Activated CD4-positive, alpha-beta T cell treated with anti-CD3 and anti-CD28 coated beads, Interleukin-2, amount 50 U/mL, for 4 hours (primary cell): ENCODE measurements around the gene P4HA1.
"Not testable (repeated sequence)": the region's sequence is repeated elsewhere in the genome, so short reads cannot be mapped to it uniquely, and the experiment has no call there.

ENCODE experiments used
- DNase-seq, 2 experiments: peaks; one replicate each; pipeline ENCODE4 v3.0.0-alpha.2; 2020

Gene P4HA1

DNA sequence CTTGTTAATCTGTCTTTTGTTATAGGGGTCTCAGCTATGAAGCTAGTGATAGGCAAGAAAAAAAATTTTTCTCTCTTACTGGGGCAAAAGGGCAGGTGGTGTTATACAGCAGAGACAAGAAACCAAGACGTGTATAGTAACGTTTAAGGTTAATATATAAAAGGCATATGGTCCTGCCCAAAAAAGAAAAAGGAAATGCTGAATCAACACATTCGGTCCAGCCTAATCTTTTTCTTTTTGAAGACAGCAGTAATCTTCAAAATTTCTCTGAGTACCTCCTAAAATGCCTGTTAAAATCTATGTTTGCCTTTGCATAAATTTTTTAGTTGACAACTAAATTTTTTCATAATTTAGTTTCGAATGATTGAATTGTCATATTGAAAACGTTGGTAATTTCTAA, 54.5 kb downstream of the P4HA1 start:
- no peak for DNase-seq

DNA sequence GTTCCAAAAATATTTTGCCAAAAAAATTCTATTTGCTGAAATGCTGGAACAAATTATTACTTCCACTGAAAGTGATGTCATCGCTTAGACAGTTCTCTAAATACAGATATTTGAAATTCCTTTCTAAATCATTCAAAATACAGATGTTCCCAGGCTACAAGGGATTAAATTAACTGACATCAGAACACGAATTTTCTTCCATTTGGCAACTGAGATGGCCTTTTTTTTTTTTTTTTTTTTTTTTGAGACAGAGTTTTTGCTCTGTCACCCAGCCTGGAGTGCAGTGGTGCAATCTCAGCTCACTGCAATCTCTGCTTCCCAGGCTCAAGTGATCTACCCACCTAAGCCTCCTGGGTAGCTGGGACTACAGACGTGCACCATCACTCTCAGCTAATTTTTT, 57.0 kb downstream of the P4HA1 start:
- DNase-seq, result no peak

DNA sequence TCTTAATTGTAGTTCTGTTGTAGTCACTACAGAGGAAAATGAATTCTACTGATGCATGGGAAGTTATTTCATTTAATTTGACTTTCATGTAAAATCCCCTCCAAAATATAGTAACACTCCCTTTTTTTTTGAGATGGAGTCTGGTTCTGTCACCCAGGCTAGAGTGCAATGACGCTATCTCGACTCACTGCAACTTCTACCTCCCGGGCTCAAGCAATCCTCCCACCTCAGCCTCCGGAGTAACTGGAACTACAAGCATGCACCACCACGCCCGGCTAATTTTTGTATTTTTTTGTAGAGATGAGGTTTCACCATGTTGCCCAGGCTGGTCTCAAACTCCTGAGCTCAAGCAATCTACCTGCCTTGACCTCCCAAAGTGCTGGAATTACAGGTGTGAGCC, 60.4 kb downstream of the P4HA1 start:
- not testable (repeated sequence) for DNase-seq

DNA sequence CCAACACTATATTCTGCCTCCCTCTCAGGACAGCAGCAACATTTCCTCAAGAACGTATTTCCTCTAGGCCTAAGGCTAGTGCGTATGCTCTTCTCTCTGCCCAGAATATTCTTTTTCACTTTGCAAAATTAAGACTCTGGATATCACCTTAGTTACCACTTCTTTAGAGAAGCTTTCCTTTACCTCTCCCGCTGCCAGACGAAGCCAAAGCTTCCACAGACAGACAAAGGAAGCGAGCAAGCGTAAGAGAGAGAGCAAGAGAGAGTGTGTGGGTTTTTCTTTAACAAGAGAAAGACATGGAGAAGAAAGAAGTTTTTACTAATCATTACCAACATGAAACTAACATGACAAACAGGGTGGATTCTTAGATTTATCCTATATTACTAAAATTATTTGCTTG, 64.1 kb downstream of the P4HA1 start:
- no peak for DNase-seq

DNA sequence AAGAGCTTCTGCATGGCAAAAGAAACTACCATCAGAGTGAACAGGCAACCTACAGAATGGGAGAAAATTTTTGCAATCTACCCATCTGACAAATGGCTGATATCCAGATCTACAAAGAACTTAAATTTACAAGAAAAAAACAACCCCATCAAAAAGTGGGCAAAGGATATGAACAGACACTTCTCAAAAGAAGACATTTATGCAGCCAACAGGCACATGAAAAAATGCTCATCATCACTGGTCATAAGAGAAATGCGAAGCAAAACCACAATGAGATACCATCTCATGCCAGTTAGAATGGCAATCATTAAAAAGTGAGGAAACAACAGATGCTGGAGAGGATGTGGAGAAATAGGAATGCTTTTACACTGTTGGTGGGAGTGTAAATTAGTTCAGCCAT, 70.0 kb downstream of the P4HA1 start:
- DNase-seq, result not testable (repeated sequence)

DNA sequence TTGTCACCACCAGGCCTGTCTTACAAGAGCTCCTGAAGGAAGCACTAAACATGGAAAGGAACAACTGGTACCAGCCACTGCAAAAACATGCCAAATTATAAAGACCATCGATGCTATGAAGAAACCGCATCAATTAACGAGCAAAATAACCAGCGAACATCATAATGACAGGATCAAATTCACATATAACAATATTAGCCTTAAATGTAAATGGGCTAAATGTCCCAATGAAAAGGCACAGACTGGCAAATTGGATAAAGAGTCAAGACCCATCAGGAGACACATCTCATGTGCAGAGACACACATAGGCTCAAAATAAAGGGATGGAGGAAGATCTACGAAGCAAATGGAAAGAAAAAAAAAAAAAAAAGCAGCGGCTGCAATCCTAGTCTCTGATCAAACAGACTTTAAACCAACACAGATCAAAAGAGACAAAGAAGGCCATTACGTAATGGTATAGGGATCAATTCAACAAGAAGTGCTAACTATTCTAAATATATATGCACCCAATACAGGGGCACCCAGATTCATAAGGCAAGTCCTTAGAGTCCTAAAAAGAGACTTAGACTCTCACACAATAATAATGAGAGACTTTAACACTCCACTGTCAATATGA, 73.1 kb downstream of the P4HA1 start:
- not testable (repeated sequence) for DNase-seq

DNA sequence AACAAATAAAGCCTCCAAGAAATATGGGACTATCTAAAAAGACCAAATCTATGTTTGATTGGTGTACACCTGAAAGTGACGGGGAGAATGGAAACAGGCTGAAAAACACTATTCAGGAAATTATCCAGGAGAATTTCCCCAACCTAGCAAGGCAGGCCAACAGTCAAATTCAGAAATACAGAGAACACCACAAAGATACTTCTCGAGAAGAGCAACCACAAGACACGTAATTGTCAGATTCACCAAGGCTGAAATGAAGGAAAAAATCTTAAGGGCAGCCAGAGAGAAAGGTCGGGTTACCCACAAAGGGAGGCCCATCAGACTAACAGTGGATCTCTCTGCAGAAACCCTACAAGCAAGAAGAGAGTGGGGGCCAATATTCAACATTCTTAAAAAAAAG, 73.7 kb downstream of the P4HA1 start:
- not testable (repeated sequence) for DNase-seq

DNA sequence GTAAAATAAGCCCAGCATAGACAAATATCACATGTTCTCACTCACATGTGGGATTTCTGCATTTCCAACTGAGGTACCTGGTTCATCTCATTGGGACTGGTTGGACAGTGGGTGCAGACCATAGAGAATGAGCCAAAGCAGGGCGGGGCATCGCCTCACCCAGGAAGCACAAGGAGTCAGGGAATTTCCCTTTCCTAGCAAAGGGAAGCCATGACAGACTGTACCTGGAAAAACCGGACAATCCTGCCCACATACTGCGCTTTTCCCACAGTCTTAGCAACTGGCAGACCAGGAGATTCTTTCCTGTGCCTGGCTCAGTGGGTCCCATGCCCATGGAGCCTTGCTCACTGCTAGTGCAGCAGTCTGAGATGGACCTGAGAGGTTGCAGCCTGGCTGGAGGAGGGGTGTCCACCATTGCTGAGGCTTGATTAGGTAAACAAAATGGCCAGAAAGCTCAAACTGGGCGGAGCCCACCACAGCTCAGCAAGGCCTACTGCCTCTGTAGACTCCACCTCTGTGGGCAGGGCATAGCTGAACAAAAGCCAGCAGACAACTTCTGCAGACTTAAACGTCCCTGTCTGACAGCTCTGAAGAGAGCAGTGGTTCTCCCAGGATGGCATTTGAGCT, 75.0 kb downstream of the P4HA1 start:
- DNase-seq, result not testable (repeated sequence)

DNA sequence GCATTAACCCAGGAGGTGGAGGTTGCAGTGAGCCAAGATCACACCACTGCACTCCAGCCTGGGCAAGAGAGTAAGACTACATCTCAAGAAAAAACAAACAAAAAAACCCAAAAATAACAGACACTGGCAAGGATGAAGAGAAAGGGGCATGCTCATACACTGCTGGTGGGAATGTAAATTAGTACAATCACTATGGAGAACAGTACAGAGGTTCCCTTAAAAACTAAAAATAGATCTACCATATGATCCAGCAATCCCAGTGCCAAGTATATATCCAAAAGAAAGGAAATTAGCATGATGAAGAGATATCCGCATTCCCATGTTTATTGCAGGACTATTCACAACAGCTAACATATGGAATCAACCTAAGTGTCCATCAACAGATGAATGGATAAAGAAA, 75.6 kb downstream of the P4HA1 start:
- no peak for DNase-seq

DNA sequence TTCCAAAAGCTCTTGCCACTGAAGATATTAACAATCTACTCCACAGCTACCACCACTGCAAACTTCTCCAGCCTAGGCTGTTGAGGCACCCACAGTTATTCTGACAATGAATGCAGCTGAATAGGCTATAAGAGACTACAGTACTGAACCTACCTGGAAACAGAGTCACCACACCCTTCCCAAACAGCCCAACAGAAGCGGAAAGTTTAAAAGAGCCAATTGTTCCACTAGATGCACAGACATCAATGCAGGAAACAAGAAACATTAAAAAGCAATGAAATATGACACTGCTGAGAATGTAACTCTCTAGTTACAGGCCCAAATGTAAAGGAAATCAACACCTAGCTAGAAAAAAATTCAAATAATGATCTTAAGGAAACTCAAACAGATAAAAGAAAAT, 77.6 kb downstream of the P4HA1 start:
- no peak for DNase-seq

DNA sequence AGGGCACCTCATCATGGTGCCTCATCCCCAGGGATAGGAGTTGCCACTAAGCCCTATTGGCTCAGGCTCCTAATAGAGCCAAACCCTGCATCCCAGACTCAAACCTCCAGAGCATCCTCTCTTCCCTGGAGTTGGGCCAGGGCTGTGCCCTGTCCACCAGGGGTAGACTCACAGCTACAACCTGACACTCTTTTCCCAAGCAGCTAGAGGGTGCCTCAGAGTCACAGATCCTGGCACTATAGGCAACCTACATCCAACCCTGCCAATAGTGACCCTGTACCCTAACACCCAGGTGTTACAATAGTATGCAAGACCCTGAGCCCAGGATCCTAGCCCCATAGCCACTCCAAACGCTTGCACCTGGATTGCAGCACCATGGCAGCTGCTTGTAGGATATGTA, 78.0 kb downstream of the P4HA1 start:
- no peak for DNase-seq

DNA sequence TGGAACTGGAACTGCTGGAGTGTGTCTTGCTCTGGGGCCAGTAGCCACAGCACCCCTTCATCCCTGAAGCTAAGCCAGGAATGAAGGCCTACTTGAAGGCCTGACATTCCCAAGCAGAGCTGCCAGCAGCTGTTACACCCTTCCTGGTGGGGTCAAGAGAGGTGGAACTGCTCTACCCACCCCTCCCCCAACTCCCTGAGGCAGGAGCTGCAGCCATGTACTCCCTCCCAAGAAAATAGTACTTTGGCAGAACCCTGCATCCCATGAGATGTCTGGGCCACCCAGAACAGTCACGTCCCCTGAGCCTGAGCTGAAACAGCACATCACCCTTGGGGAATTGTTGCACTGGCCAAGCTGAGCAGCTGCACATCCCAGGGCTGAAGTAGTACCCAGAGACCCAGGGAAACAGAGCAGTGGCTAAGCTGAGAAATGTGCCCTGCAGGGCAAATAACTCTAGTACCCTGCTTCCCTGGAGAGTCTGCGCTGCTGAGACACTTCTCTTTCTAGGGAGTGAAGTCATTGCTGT, 78.6 kb downstream of the P4HA1 start:
- DNase-seq, result no peak

DNA sequence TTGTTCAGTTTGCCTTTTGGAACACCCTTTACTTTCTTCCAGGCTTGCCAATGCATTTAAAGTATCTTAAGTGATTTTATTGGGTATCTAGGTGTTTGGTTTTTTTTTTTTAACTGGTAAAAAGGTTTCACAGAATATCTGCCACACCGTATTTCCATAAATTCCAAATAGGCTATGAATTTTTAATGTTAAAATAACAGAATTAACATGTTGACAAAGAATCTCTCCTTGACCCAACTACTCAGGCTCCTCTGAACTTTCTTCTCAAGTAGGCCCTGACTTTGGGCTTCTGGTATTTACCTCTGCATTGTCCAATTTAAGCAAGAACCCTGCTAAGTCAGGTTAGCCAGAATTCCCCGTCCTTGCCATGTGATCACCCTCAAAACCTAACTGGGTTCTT, 80.9 kb downstream of the P4HA1 start:
- no peak for DNase-seq

DNA sequence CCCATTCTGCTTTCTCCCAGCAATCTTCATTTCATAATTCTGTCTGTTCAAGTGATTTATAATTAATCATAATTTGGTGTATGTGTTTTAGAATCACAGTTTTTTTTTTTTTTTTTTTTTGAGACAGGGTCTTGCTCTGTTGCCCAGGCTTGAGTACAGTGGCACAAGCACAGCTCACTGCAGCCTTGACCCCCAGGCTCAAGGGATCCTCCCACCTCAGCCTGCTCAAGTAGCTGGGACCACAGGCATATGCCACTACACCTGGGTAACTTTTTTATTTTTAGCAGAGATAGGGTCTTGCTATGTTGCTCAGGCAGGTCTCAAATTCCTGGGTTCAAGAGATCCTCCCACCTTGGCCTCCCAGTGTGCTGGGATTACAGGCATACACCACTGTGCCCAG, 92.8 kb downstream of the P4HA1 start:
- DNase-seq, result no peak

DNA sequence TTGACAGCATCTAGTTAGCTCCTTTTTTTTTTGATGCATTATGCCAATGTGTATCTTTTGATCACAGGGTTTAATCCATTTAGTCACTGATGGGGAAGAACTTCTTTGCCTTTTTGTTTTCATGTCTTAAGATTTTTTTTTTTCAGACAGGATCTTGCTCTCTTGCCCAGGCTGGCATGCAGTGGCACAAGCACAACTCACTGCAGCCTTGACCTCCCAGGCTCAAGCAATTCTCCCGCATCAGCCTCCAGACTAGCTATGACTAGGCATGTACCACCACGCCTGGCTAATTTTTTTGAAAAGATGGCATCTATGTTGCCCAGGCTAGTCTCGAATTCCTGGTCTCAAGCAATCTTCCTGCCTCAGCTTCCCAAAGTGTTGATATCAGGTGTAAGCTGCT, 95.7 kb downstream of the P4HA1 start:
- DNase-seq, result no peak

DNA sequence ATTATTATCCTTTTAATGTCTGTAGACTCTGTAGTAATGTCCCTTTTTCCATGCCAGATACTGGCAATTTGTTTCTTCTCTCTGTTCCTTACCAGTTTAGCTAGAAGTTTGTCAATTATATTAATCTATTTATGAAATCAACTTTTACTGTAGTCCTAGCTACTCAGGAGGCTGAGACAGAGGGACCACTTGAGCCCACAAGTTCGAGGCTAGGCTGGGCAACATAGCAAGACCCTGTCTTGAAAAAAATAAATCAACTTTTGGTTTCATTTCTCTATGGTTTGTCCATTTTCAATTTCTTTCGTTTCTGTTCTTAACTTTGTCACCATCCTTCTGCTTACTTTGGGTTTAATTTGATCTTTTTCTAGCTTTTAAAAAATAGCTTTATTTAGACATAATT, 99.6 kb downstream of the P4HA1 start:
- no peak for DNase-seq

DNA sequence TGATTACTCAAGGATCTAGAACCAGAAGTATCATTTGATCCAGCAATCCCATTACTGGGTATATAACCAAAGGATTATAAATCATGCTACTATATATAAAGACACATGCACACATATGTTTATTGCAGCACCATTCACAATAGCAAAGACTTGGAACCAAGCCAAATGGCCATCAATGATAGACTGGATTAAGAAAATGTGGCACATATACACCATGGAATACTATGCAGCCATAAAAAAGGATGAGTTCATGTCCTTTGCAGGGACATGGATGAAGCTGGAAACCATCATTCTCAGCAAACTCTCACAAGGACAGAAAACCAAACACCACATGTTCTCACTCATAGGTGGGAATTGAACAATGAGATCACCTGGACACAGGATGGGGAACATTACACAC, 101.2 kb downstream of the P4HA1 start:
- not testable (repeated sequence) for DNase-seq

DNA sequence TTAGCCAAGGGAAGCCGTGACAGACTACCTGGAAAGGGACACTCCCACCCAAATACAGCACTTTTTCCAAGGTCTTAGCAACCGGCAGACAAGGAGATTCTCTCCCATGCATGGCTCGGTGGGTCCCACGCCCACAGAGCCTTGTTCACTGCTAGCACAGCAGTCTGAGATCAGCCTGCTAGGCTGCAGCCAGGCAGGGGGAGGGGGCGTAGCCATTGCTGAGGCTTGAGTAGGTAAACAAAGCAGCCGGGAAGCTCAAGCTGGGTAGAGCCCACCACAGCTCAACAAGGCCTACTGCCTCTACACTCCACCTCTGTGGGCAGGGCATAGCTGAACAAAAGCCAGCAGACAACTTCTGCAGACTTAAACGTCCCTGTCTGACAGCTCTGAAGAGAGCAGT, 106.9 kb downstream of the P4HA1 start:
- DNase-seq, result not testable (repeated sequence)

DNA sequence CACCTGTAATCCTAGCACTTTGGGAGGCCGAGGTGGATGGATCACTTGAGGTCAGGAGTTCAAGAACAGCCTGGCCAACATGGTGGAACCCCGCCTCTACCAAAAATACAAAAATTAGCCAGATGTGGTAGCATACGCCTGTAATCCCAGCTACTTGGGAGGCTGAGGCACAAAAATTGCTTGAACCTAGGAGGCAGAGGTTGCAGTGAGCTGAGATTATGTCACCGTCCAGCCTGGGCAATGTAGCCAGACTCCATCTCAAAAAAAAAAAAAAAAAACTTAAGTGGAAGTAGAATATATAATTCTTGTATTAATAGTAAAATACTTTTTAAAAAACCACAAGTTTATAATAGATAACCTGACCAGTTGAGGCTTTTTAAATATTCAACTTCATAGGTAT, 112.0 kb downstream of the P4HA1 start:
- DNase-seq, result not testable (repeated sequence)

DNA sequence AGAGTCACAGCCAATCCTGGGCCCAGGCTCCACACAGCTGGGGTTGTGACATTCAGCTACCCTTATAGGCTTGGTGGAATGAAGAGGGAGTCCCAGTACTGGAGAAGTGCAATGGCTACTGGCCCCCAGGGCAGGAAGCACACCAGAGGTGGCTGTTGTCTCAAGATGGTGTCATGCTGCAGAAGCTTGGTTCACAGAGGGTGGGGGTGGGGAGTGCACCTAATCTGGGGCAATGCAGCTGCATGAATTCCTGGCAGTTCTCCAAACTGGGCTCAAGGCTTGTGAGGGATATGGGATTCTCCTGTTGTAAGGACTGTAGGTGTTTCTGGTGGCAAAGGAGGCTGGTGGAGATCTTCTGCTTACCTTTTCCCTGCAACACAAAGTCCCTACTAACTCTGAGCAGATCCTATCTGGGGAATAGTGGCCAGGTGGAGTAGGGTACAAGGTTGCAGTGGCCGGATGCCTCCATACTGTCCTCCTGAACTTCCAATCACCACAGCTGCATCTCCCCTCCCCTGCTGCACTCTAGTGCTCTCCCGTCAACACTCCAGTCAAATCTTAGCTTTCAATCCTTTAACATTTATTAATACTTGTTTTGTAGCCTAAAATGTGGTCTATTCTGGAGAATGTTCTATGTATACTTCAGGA, 114.7 kb downstream of the P4HA1 start:
- DNase-seq, result no peak

DNA sequence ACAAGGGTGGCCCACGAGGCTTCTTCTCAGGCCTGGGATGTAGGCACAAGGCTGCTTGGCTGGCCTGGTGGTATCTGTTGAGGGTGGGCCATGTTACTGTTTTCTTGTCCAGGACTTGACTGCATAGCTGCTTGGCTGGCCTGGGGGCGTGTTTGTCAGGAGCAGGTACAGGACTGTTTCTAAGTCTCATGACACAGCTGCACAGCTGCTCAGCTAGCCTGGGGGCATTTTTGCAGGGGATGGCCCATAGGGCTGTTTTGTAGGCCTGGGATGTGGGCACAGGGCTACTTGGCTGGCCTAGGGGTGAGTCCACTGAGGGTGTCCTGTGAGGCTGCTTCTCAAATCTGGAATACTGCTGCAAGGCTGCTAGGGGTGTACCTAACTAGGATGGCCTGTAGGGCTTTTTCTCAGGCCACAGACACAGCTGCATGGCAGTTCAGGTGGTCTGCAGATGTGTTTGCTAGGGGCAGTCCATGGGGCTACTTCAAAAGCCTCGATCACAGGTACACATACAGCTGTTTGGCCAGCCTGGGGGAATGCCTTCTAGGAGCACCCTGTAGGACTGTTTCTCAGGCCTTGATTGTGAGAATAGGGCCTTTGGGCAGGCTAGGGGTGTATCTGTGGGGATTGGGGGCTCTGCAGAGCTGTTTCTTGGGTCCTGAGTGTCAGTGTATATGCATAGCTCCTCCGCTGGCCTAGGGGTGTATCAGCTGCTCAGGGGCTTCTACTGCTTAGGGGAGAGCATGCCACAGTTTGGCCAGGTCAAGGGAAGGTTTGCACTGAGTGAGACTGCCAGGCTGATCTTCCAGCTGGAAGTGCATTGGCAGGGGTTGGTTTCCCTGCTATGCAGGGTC, 115.4 kb downstream of the P4HA1 start:
- DNase-seq, result no peak

DNA sequence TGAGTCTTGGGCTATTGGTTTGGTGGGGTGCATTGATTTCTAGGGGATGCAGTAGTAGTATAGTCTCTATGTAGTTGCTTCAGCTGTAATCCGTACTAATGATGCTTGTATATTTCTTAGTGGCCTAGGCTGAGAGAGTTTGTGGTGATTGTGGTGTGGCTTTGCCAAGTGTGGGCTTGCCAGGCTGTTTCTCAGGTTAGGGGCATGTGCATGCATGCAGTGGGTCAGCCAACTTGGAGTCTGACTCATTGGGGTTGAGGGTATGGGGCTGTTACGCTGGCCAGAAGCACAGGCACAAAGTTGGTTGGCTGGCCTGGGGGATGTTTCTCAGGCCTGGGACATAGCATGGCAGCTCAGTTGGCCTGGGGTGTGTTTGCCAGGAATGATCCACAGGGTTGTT, 116.3 kb downstream of the P4HA1 start:
- DNase-seq, result no peak

DNA sequence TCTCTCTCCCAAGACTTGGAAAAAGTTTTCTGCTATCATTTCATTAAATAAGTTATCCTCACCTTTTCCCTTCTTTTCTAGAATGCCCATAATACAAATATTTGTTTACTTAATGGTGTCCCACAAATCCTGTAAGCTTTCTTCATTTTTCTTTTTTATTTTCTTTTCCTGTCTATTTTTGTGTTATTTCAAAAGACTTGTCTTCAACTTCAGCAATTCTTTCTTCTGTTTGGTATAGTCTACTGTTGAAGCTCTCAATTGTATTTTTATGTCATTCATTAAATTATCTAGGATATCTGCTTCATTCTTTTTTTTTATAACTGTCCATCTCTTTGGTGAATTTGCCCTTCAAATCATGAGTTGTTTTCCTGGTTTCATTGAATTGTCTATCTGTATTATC, 117.0 kb downstream of the P4HA1 start:
- no peak for DNase-seq
